Adrenal gland (tissue), 5 donors: Measurements from ENCODE around the gene SORCS3.

ENCODE experiments used
- CTCF ChIP-seq, 6 experiments: fragments of 450-650 bp in 4 of 6; fragments of 200-600 bp in 2 of 6; sonication (generic) in 1 of 6; IDR thresholded peaks; 1 replicate in 5 of 6; 2 replicates in 1 of 6; pipeline versions ENCODE4 v1.5.1 to v1.8.0; 2016 to 2021; ENCODE audit warnings: antibody characterized with exemption in 6 of 6, mild to moderate bottlenecking in 2 of 6, moderate library complexity in 1 of 6
- POLR2A ChIP-seq, 2 donors: fragments of 450-650 bp; IDR thresholded peaks; one replicate each; pipeline ENCODE4 v1.6.1; 2017; ENCODE audit warnings: antibody characterized with exemption in 2 of 2, mild to moderate bottlenecking in 2 of 2, moderate library complexity in 1 of 2
- donor health status: DM: no; HTN: no; CAD: no.

GRCh38 chr10:104981995-104982394, 340.9 kb downstream of the SORCS3 start:
- no peak for TF ChIP-seq POLR2A (IDR thresholded peaks at IDR 0.05)
- no peak for TF ChIP-seq CTCF (IDR thresholded peaks at IDR 0.05)
